ENCODE data around the gene KCTD4. TPM values are rescaled to one million over a fixed set of nuclear protein-coding genes. Genes with fewer than 3 reads are reported as not detected.

The KCTD4 gene
- polyA plus RNA-seq, 5 donors: 0.08 to 0.09 TPM; not detected in 3

GRCh38 chr13:45178349-45179162 is 22.3 kb downstream of the KCTD4 start:
- DNase-seq: no peak

GRCh38 chr13:45174478-45174877 is 26.4 kb downstream of the KCTD4 start:
- no peak for DNase-seq

- no peak for DNase-seq
Measured at GRCh38 chr13:45168555-45168930, 32.3 kb downstream of the KCTD4 start.

GRCh38 chr13:45167611-45168554 is 33.0 kb downstream of the KCTD4 start:
- peak in 1 of 2 donors; percentile 14 for DNase-seq

GRCh38 chr13:45166858-45167257 is 34.0 kb downstream of the KCTD4 start:
- no peak for DNase-seq

- no peak for DNase-seq
Measured at GRCh38 chr13:45162821-45163220, 38.0 kb downstream of the KCTD4 start.

GRCh38 chr13:45162194-45162593 is 38.7 kb downstream of the KCTD4 start:
- DNase-seq: no peak

GRCh38 chr13:45156565-45157361 is 44.1 kb downstream of the KCTD4 start:
- DNase-seq: no peak

- DNase-seq: no peak
Measured at GRCh38 chr13:45149964-45150363, 50.9 kb downstream of the KCTD4 start.

- no peak for DNase-seq
Measured at GRCh38 chr13:45143346-45143751, 57.5 kb downstream of the KCTD4 start.

Other genes starting within 250 kb of the KCTD4 start
- 10 to 100 TPM; 10.0 to 12.0 (median 11.5) TPM for gene NUFIP1, start 211.6 kb downstream of the KCTD4 start, polyA plus RNA-seq (ENCODE audit: insufficient read depth in 1 of 5, insufficient read length in 5 of 5, low replicate concordance in 1 of 5)
- gene GPALPP1, start 211.5 kb downstream of the KCTD4 start, polyA plus RNA-seq (ENCODE audit: insufficient read depth in 1 of 5, insufficient read length in 5 of 5, low replicate concordance in 1 of 5): 10 to 100 TPM; 42.9 to 72.1 (median 66.9) TPM
- 10 to 100 TPM; 23.3 to 26.4 (median 25.6) TPM for gene GTF2F2, start 80.5 kb downstream of the KCTD4 start, polyA plus RNA-seq (ENCODE audit: insufficient read depth in 1 of 5, insufficient read length in 5 of 5, low replicate concordance in 1 of 5)
- over 10,000 TPM in 1 of 5 donors, 1,000 to 10,000 TPM in 4; 7,824 to 10,165 (median 9,025) TPM for gene TPT1, start 140.1 kb upstream of the KCTD4 start, polyA plus RNA-seq (ENCODE audit: insufficient read depth in 1 of 5, insufficient read length in 5 of 5, low replicate concordance in 1 of 5)
- gene SLC25A30, start 217.3 kb upstream of the KCTD4 start, polyA plus RNA-seq (ENCODE audit: insufficient read depth in 1 of 5, insufficient read length in 5 of 5, low replicate concordance in 1 of 5): 10 to 100 TPM; 13.5 to 21.1 (median 17.2) TPM